Thoracic aorta (tissue), 2 donors: ENCODE measurements around the gene ZSCAN1. TPM values are rescaled to one million over a fixed set of nuclear protein-coding genes. Genes with fewer than 3 reads are reported as not detected.
A peak's percentile ranks its signal among the peaks of the same experiment; 100 is the strongest.

Experiments used
- ATAC-seq: fragments of 150-250 bp; one replicate; pipeline ENCODE4 v1.8.0; 2017; ENCODE audit warnings: low read depth; ENCODE audit not compliant: insufficient number of reproducible peaks, low FRiP score
- DNase-seq: peaks from one replicate; pipeline ENCODE4 v3.0.0-alpha.2; 2020; ENCODE audit warnings: low spot score
- H3K27ac ChIP-seq, 2 donors: fragments of 200-600 bp; sonication (generic); 1 replicate in 1 of 2; 2 replicates in 1 of 2; pipeline ENCODE4 v1.5.1; 2016; ENCODE audit warnings: mild to moderate bottlenecking in 2 of 2, moderate library complexity in 2 of 2
- H3K27me3 ChIP-seq: fragments of 200-600 bp; sonication (generic); replicated peaks from 2 replicates; pipeline ENCODE4 v1.6.0; 2016; ENCODE audit warnings: mild to moderate bottlenecking; ENCODE audit not compliant: insufficient read depth
- H3K36me3 ChIP-seq: fragments of 200-600 bp; sonication (generic); one replicate; pipeline ENCODE4 v1.5.1; 2016
- H3K4me1 ChIP-seq, 2 donors: fragments of 200-600 bp; sonication (generic); 1 replicate in 1 of 2; 2 replicates in 1 of 2; pipeline versions ENCODE4 v1.5.1 to v1.6.0; 2016; ENCODE audit warnings: low read depth in 2 of 2, mild to moderate bottlenecking in 1 of 2; ENCODE audit not compliant: control insufficient read depth in 1 of 2
- H3K4me3 ChIP-seq: fragments of 200-600 bp; sonication (generic); 2 replicates; pipeline ENCODE4 v1.5.1; 2016; ENCODE audit warnings: mild to moderate bottlenecking
- H3K9me3 ChIP-seq: fragments of 200-600 bp; sonication (generic); 2 replicates; pipeline ENCODE4 v1.5.1; 2016
- total RNA-seq, 2 donors: library from RNA; depleted of rRNA; stranded (reverse); fragments of >200 nt; gene quantifications; one replicate each; pipeline versions ENCODE4 v1.1.0 to v1.2.3, GENCODE V29; 2016
- TF ChIP-seq, protein P1 (sequence below): fragments of 200-600 bp; sonication (generic); IDR thresholded peaks from one replicate; pipeline ENCODE4 v1.5.1; 2019; ENCODE audit warnings: antibody characterized with exemption

The ZSCAN1 gene
- total RNA-seq, 2 donors from 2014 or later = not detected

- Histone ChIP-seq H3K27me3 (no peaks in the 10 kb centered on the region), H3K9me3 (peaks cover 14% of the 10 kb centered on the region), H3K36me3 (peaks cover 9% of the 10 kb centered on the region), H3K4me1 (peaks cover 0 to 8% of the 10 kb centered on the region in 2 donors), H3K4me3 (peak overlapping the region; percentile 88), H3K27ac (no peak overlapping the region)
- ATAC-seq (no peak), DNase-seq (no peak)
- TF ChIP-seq, protein P1, sequence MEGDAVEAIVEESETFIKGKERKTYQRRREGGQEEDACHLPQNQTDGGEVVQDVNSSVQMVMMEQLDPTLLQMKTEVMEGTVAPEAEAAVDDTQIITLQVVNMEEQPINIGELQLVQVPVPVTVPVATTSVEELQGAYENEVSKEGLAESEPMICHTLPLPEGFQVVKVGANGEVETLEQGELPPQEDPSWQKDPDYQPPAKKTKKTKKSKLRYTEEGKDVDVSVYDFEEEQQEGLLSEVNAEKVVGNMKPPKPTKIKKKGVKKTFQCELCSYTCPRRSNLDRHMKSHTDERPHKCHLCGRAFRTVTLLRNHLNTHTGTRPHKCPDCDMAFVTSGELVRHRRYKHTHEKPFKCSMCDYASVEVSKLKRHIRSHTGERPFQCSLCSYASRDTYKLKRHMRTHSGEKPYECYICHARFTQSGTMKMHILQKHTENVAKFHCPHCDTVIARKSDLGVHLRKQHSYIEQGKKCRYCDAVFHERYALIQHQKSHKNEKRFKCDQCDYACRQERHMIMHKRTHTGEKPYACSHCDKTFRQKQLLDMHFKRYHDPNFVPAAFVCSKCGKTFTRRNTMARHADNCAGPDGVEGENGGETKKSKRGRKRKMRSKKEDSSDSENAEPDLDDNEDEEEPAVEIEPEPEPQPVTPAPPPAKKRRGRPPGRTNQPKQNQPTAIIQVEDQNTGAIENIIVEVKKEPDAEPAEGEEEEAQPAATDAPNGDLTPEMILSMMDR = no peak
Observed at GRCh38 chr19:58060231-58060630, 26.4 kb downstream of the ZSCAN1 start.

- no peaks in the 10 kb centered on the region for H3K27me3 ChIP-seq
- TF ChIP-seq, protein P1 = no peak
- H3K4me3 ChIP-seq = no peak overlapping the region
- peaks cover 45% of the 10 kb centered on the region for H3K9me3 ChIP-seq
- DNase-seq (no peak), ATAC-seq (no peak)
- H3K36me3 ChIP-seq = peaks cover 30% of the 10 kb centered on the region
- H3K4me1 ChIP-seq = peaks cover 0 to 8% of the 10 kb centered on the region in 2 donors
- H3K27ac ChIP-seq = no peak overlapping the region
Observed at GRCh38 chr19:58063712-58064111, 29.9 kb downstream of the ZSCAN1 start.

DNA sequence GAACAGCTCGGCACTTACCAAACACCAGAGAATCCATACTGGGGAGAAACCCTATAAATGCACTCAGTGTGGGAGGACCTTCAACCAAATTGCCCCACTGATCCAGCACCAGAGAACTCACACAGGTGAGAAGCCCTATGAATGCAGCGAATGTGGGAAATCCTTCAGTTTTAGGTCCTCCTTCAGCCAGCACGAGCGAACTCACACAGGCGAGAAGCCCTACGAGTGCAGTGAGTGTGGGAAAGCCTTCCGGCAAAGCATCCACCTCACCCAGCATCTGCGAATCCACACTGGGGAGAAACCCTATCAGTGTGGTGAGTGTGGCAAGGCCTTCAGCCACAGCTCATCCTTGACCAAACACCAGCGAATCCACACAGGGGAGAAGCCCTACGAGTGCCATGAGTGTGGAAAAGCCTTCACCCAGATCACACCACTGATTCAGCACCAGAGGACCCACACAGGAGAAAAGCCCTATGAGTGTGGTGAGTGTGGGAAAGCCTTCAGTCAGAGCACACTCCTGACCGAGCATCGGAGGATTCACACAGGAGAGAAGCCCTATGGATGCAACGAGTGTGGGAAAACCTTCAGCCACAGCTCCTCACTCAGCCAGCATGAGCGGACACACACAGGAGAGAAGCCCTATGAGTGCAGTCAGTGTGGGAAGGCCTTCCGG, 33.6 kb downstream of the ZSCAN1 start:
- Histone ChIP-seq H3K27ac (no peak overlapping the region), H3K36me3 (peaks cover 30% of the 10 kb centered on the region), H3K4me3 (no peak overlapping the region), H3K4me1 (no peaks in the 10 kb centered on the region), H3K27me3 (no peaks in the 10 kb centered on the region), H3K9me3 (peaks cover 80% of the 10 kb centered on the region)
- ATAC-seq (no peak), DNase-seq (no peak)
- TF ChIP-seq, protein P1 = no peak

- no peak overlapping the region for H3K27ac ChIP-seq
- ATAC-seq (no peak), DNase-seq (no peak)
- peaks cover 19% of the 10 kb centered on the region for H3K36me3 ChIP-seq
- H3K27me3 ChIP-seq = no peaks in the 10 kb centered on the region
- no peak overlapping the region for H3K4me3 ChIP-seq
- TF ChIP-seq, protein P1 = no peak
- no peaks in the 10 kb centered on the region for H3K4me1 ChIP-seq
- peaks cover 62% of the 10 kb centered on the region for H3K9me3 ChIP-seq
Observed at GRCh38 chr19:58079792-58080191, 46.0 kb downstream of the ZSCAN1 start.

DNA sequence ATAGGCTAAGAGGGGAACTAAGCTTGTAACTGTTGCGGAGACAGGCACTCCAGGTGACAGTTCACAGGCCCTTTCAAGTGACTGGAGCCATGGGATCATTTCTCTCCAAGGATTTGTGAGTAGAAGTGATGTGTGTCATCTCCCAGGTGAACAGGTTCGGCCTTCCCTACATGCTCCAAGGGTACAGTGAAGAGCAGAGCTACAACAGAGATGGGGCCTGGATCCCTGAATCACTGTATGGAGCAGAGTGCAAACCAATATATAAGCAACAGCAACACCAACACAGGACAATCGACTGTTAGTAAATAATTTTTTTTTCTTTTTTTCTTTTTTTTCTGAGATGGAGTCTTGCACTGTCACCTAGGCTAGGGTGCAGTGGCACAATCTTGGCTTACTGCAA, 49.2 kb downstream of the ZSCAN1 start:
- Histone ChIP-seq H3K27me3 (no peaks in the 10 kb centered on the region), H3K27ac (no peak overlapping the region), H3K9me3 (peaks cover 68% of the 10 kb centered on the region), H3K36me3 (peaks cover 51% of the 10 kb centered on the region), H3K4me3 (no peak overlapping the region), H3K4me1 (no peaks in the 10 kb centered on the region)
- TF ChIP-seq, protein P1 = no peak
- DNase-seq = no peak
- ATAC-seq = no peak
